HG02970 (cell line): Measurements from ENCODE around the gene ADD2.
"Not testable (repeated sequence)": the region's sequence is repeated elsewhere in the genome, so short reads cannot be mapped to it uniquely, and the experiment has no call there.

ENCODE experiments used
- ATAC-seq: cut with Tn5 transposase; IDR thresholded peaks from one replicate; pipeline ENCODE4 v1.9.1; 2021; ENCODE audit warnings: mild to moderate bottlenecking, moderate library complexity, moderate number of reproducible peaks; ENCODE audit not compliant: unreplicated experiment, low FRiP score

The ADD2 gene

GRCh38 chr2:70647873-70648481 lies 120.0 kb downstream of the ADD2 start:
- no peak for ATAC-seq

- no peak for ATAC-seq
These were observed 121.6 kb downstream of the ADD2 start for GRCh38 chr2:70646420-70646818.

- ATAC-seq, result no peak
These were observed 122.1 kb downstream of the ADD2 start for GRCh38 chr2:70645733-70646419.

- no peak for ATAC-seq
These were observed 124.3 kb downstream of the ADD2 start for GRCh38 chr2:70643715-70644114.

DNA sequence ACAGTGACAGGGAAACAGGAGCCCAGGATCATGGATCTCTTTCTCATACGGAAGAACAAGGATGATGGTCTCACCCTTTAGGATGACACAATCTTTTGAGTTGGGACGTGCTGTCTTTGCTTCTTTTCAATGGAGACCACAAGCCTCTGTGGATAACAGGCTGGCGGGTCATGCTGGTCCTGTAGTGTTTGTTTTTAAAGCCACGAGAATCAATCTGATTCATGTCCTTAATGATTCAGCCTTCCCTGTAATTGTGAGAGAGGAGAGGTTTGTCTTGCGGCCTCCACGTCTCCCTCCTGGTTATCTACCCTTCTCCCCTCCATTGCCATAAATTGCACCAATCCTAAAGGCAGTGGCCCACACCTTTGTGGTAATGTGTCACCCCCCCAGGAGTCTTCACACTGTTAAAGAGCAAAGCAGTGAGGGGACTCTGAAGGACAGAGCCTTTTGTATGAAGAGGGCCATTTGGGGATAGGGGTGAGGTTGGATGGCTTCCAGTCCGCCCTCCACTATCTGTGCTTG lies 126.7 kb downstream of the ADD2 start:
- no peak for ATAC-seq

DNA sequence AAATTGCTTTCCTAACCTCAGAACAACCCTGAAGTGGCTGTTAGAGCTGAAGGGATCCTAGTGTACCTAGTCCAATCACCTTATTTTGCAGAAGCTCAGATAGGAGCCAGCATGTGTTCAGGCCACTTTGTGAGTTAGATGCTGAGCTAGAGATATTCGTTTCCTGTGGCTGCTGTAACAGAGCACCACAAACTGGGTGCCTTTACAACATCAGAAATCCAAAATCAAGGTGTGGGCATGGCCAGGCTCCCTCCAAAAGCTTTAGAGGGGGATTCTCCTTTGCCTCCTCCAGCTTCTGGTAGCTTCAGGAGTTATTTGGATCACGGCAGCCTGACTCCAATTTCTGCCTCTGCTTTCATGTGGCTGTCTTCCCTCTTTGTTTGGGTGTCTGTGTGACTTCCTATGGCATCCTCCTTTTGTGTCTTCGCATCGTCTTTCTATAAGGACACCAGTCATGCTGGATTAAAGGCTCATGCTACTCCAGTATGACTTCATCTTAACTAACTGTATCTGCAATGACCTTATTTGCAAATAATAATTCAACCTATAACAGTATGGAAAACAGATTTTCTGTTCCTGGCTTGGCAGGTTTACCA lies 128.1 kb downstream of the ADD2 start:
- no peak for ATAC-seq

DNA sequence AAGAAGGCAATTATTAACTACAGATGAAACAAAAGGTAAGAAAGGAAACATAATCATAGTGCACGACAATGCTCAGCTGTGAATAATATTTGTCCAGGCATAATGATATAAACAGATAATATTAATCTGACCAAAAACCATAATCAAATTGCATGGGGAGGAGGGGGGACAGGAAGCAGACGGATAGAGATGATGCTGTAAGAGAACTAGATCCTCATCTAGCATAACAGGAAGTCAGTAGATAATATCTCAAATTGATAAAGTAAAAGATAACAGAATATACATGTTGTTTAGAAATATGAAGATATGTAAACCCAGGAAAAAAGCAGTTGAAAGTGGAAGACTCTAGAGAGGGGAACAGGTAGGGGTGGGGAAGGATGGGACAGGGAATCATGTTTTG lies 129.4 kb downstream of the ADD2 start:
- no peak for ATAC-seq

DNA sequence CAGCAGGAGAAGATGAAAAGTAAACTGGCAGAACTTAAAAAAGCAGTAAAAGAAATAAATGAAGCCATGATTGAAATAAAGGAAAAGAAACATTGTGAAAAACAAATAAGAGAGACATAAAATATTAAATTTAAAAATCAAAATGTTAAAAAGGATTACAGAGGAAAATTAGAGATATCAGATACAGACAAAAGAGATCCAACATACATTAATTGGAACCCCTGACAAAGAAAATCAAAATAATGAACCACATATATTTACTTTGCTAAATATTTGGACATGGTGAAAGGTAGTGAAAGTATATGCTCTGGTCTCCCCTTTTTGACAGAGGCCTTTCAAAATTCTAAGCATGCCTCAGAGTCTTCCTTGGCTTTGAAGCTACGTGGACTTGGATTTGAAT lies 134.5 kb downstream of the ADD2 start:
- no peak for ATAC-seq

GRCh38 chr2:70632966-70633365 lies 135.0 kb downstream of the ADD2 start:
- no peak for ATAC-seq

- no peak for ATAC-seq
These were observed 135.6 kb downstream of the ADD2 start for GRCh38 chr2:70632388-70632787.

GRCh38 chr2:70630761-70631160 lies 137.2 kb downstream of the ADD2 start:
- ATAC-seq, result no peak

GRCh38 chr2:70627211-70627898 lies 140.6 kb downstream of the ADD2 start:
- no peak for ATAC-seq

GRCh38 chr2:70626254-70626990 lies 141.6 kb downstream of the ADD2 start:
- ATAC-seq, result no peak

GRCh38 chr2:70621536-70621935 lies 146.5 kb downstream of the ADD2 start:
- not testable (repeated sequence) for ATAC-seq

DNA sequence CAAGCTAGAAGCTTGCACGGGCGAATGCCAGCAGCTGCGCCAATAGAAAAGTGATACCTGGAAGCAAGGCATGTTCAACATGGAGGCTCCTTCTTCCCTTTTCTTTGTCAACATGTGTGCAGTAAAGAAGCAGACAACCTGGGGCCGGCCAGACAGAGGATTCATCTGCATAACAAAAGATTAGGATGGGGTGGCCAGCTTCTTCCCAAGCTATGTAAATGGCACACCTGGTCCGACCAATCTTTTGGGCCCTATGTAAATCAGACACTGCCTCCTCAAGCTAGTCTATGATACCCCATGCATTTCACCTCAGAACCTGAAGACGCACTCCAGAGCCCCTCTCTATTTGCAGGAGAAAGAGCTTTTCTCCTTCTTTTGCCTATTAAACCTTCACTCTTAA lies 148.0 kb downstream of the ADD2 start:
- ATAC-seq, result no peak

DNA sequence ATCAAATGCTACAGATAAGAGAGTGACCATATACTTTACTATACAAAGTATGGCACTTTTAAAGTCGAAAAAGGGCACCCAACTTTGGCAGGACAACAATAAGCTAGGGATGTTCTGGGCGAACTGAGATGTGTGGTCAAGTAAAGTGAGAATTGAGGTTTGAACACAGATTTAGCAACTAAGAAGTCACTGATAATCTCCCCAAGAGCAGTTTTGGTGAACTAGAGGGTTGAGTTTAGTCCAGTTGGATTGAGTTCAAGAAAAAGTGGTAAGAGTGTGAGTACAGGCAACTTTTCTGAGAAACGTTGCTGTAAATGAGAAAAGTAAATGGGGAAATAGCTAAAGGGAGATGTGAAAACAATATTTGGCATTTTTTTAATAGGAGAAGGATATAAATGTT lies 148.8 kb downstream of the ADD2 start:
- ATAC-seq, result no peak

- no peak for ATAC-seq
These were observed 151.8 kb downstream of the ADD2 start for GRCh38 chr2:70616168-70616694.

DNA sequence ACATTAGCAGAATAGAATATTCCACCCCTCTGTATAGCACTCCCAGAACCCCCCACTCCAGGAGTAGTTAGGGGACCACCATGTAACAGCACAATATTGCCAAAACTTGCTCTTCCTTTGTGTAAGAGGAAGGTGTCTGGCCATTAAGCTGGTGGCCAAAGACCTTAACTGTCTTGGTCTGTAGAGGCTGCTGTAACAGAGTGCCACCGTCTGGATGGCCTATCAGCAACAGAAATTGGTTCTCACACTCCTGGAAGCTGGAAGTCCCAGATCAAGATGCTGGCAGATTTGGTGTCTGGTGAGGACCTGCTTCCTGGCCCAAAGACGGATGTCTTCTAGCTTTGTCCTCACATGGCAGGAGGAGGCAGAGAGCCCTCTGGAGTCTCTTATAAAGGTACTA lies 152.8 kb downstream of the ADD2 start:
- no peak for ATAC-seq

DNA sequence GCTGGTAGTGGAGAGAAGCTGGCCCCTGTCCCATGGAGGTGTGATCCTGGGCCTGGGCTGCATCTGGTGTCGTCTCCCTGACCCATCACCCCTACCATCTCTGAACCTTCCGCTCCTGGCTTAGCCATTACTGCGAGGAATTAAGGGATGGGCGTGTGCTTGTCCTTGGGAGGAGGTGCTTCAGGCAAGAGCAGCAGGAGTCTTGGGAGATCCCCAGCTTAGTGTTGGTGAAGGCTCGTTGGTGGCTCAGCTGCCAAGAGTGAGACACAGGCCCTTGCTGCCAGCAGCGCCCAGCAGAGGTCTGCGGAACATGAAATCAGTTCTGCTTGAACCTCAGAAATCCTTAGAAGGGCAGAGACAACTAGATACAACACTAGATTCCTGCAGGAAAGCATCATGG lies 154.5 kb downstream of the ADD2 start:
- no peak for ATAC-seq

- ATAC-seq, result no peak
These were observed 155.4 kb downstream of the ADD2 start for GRCh38 chr2:70612574-70612973.
